Measurements from ENCODE around the gene AKT1. TPM values are rescaled to one million over a fixed set of nuclear protein-coding genes. Genes with fewer than 3 reads are reported as not detected.
A peak's percentile ranks its signal among the peaks of the same experiment; 100 is the strongest.

The AKT1 gene
- total and polyA plus RNA-seq, 12 donors = 95.7 to 152 (median 137) TPM

DNA sequence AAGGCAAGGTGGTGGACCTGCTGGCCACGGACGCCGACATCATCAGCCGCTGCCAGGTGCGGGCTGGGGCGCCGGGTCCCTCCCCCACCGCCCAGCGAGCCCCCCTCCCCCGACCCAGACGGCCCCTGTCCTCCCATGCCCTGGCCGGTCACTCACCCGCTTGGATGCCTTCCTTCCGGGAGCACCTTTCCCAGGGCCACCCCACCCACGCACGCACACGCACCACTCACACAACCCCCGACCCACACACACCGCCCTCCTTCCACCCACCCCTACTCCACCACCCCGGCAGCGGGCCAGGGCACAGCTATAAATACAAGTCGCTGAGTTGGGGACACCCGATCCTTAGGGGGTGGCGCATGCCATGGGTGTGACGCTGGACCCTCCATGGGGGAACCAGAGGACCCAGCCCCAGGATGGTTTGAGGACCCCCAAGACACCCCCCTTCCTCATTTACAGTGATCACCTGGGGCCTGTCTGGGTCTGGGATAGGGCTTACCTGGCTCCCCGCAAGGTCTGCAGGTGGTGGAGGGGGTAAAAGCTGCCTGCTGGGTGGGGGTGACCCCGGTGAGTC lies 71.1 kb downstream of the AKT1 start:
- TF ChIP-seq, protein P1, sequence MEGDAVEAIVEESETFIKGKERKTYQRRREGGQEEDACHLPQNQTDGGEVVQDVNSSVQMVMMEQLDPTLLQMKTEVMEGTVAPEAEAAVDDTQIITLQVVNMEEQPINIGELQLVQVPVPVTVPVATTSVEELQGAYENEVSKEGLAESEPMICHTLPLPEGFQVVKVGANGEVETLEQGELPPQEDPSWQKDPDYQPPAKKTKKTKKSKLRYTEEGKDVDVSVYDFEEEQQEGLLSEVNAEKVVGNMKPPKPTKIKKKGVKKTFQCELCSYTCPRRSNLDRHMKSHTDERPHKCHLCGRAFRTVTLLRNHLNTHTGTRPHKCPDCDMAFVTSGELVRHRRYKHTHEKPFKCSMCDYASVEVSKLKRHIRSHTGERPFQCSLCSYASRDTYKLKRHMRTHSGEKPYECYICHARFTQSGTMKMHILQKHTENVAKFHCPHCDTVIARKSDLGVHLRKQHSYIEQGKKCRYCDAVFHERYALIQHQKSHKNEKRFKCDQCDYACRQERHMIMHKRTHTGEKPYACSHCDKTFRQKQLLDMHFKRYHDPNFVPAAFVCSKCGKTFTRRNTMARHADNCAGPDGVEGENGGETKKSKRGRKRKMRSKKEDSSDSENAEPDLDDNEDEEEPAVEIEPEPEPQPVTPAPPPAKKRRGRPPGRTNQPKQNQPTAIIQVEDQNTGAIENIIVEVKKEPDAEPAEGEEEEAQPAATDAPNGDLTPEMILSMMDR (IDR thresholded peaks at IDR 0.05) = no peak
- Histone ChIP-seq H3K4me3 (peak overlapping the region; percentile 34 to 84 (median 73)), H3K27me3 (no peaks in the 10 kb centered on the region), H3K36me3 (peaks cover 0 to 7% (median 0%) of the 10 kb centered on the region in 9 donors), H3K27ac (peak overlapping the region; percentile 85 to 98 (median 90)), H3K9me3 (no peaks in the 10 kb centered on the region), H3K4me1 (peaks cover 23 to 74% (median 47%) of the 10 kb centered on the region in 9 donors)
- peak; percentile 77 to 79 for DNase-seq
- intact Hi-C loops (cut with DNase I) = loop anchor here in 3 of 10 donors (10.0 kb wide), 1 partner anchor 140 kb away; no protein-coding TSS in a partner anchor
- WGBS, 2 donors = 4 to 5% methylated on average over 23 to 27 of the region's 27 CpGs
- ATAC-seq = peak; percentile 18 to 61 (median 38)

DNA sequence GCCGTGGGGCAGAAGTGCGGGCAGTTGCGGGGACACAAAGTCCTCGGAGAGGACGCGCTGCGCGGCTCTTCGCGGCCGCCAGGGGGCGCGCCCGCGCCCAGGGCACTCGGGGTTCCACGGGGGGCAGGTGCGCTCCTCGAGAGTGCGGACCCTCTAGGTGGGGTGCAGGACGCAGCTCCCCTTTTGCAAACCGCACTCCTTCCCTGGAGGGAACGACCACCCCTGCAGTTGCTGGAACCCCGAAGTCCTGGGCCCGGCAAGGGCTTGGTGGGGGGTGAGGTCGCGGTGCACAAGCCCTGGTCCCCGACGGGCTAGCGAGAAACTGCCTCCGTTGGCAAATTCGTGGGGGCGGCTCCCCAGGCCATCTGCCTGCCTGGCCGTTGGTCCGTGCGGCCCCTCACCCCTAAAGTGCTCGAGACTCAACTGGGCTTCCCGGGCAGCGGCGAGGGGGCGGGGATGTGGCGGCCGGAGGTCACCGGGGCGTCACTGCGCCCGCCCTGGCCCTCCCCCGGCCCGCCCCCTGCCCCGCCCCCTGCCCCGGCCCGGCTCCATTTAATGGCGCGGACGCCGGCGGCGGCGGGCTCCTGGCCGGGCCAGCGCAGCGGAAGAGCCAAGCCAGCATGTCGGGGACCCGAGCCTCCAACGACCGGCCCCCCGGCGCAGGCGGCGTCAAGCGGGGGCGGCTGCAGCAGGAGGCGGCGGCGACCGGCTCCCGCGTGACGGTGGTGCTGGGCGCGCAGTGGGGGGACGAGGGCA lies 71.7 kb downstream of the AKT1 start, which contains the start of gene ADSS1:
Gene ADSS1, plus strand, starts transcription at position 579 of the 756 bp plus-strand sequence. Its CDS starts 42 bp downstream, at position 621.
- H3K36me3 ChIP-seq = peaks cover 0 to 14% (median 2%) of the 10 kb centered on the region in 9 donors
- 1 to 2% methylated on average over 66 to 82 of the region's 82 CpGs for WGBS, 2 donors
- peak within 1 kb of the TSS; percentile 85 to 98 (median 90) for H3K27ac ChIP-seq
- intact Hi-C loops (cut with DNase I) = loop anchor here in 3 of 10 donors (10.0 kb wide), 1 partner anchor 139 kb away; no protein-coding TSS in a partner anchor
- peak; percentile 81 to 83 for DNase-seq
- no peaks in the 10 kb centered on the region for H3K9me3 ChIP-seq
- no peaks in the 10 kb centered on the region for H3K27me3 ChIP-seq
- TF ChIP-seq, protein P1 (IDR thresholded peaks at IDR 0.05) = peak; percentile 83 to 98 (median 92)
- H3K4me3 ChIP-seq = peak within 1 kb of the TSS; percentile 34 to 84 (median 73)
- ATAC-seq = peak; percentile 40 to 73 (median 54)
- H3K4me1 ChIP-seq = peaks cover 23 to 80% (median 47%) of the 10 kb centered on the region in 9 donors

DNA sequence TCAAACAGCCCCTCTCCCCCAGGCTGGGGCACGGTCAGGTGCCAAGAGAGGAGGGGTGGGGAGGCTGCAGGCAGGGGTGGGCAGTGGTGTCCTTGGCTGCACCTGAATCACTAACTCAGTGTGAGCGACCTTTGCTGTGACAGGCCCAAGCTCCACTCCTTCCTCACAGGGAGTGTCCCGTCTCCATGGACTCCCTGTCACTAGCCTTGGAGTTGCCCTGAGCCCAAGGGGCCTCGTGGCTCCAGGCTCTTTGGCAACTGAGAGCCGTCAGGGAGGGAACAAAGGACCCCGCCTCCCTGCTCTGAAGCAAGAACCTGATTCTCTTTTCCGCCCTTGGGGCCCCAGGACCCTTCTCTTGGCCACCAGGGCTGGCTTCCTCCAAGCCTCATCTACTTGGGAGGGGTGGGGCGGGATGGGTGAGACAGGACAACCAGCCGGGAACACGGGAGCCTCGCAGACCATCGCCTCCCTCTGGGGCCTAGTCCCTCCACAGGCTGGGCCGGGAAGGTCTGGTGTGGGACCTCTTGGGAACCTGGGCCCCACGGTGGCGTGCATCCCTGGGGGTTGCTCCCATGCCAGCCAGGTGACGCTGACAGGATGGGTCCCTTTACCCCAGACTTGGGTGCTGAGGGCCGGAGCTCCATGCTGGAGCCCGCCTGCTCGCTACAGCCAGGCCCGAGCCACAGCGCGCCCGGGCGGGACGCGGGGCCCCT lies 72.5 kb downstream of the AKT1 start:
- Histone ChIP-seq H3K27me3 (no peaks in the 10 kb centered on the region), H3K4me1 (peaks cover 27 to 80% (median 51%) of the 10 kb centered on the region in 9 donors), H3K36me3 (peaks cover 0 to 21% (median 2%) of the 10 kb centered on the region in 9 donors), H3K4me3 (peak overlapping the region in 8 of 10 donors; percentile 70 to 84 (median 76)), H3K27ac (peak overlapping the region; percentile 85 to 98 (median 90)), H3K9me3 (no peaks in the 10 kb centered on the region)
- ATAC-seq (no peak), DNase-seq (no peak)
- TF ChIP-seq, protein P1 (IDR thresholded peaks at IDR 0.05) = no peak
- intact Hi-C loops (cut with DNase I) = loop anchor here in 3 of 10 donors (10.0 kb wide), 1 partner anchor 138 kb away; no protein-coding TSS in a partner anchor
- WGBS, 2 donors = 57% methylated on average over 26 of the region's 26 CpGs

All from heart right ventricle (tissue), 16 donors.